GM18511 (cell line): ENCODE measurements around the gene SDR39U1.

ENCODE experiments used
- ATAC-seq: cut with Tn5 transposase; IDR thresholded peaks from one replicate; pipeline ENCODE4 v1.9.1; 2021; ENCODE audit warnings: mild to moderate bottlenecking, moderate library complexity; ENCODE audit not compliant: unreplicated experiment

The SDR39U1 gene

GRCh38 chr14:24392325-24393091 is 50.1 kb downstream of the SDR39U1 start:
- no peak for ATAC-seq

GRCh38 chr14:24390701-24391468 is 51.7 kb downstream of the SDR39U1 start:
- ATAC-seq = no peak
